ENCODE measurements around the gene ERC2. TPM values are rescaled to one million over a fixed set of nuclear protein-coding genes. Genes with fewer than 3 reads are reported as not detected.

ERC2 gene
- total RNA-seq, 1 donor from 2014 or later, result 7.4 TPM

DNA sequence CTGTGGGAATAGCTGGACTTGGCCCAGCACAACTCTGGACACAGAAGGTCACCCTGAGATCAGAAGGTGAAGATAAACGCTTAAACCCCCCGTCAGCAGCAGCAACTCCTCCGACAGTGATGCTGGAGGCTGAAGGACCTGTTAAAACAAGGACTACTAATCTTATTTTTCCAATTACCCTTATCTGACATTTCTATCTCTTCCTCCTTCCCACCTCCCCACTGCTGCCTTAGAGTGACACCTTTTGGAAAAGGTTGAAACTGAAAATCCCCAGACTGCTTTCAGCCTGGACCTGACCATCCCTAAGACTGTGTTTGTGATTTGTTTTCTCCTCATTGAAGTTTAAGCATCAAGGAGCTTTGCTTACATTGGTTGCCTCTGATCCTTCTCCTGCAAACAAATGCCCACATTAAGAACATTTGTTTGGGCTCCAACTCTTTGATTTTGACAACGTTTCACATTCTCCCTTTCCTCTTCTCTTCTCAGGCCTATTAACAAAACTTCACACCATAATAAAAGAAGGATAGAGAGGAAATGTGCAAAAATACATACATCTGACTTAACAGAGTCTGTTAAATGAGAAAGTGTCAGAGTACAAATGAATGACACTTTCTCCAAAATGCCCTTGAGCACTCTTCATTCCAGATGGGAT lies 570.6 kb downstream of the ERC2 start:
- no peak overlapping the region for H3K4me2 ChIP-seq (ENCODE audit: low read length)
- no peak overlapping the region for H3K4me3 Mint-ChIP-seq (ENCODE audit: unreplicated experiment)
- no peaks in the 10 kb centered on the region for H3K79me2 ChIP-seq (ENCODE audit: insufficient read depth, low read length)
- no peaks in the 10 kb centered on the region for H3K36me3 Mint-ChIP-seq (ENCODE audit: low read depth, unreplicated experiment)
- TF ChIP-seq, protein P1, sequence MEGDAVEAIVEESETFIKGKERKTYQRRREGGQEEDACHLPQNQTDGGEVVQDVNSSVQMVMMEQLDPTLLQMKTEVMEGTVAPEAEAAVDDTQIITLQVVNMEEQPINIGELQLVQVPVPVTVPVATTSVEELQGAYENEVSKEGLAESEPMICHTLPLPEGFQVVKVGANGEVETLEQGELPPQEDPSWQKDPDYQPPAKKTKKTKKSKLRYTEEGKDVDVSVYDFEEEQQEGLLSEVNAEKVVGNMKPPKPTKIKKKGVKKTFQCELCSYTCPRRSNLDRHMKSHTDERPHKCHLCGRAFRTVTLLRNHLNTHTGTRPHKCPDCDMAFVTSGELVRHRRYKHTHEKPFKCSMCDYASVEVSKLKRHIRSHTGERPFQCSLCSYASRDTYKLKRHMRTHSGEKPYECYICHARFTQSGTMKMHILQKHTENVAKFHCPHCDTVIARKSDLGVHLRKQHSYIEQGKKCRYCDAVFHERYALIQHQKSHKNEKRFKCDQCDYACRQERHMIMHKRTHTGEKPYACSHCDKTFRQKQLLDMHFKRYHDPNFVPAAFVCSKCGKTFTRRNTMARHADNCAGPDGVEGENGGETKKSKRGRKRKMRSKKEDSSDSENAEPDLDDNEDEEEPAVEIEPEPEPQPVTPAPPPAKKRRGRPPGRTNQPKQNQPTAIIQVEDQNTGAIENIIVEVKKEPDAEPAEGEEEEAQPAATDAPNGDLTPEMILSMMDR (IDR thresholded peaks at IDR 0.05; ENCODE audit: insufficient read depth, low read depth, low read length), result peak; percentile 23
- no peak for TF ChIP-seq EZH2 (IDR thresholded peaks at IDR 0.05; ENCODE audit: insufficient read depth, low read length)
- no peaks in the 10 kb centered on the region for H3K9me3 ChIP-seq (ENCODE audit: insufficient read depth, low read depth, low read length)
- H3K27ac Mint-ChIP-seq (ENCODE audit: unreplicated experiment), result no peak overlapping the region
- FAIRE-seq (no peak), DNase-seq (ENCODE audit: low read depth) (no peak)
- H3K9me3 Mint-ChIP-seq (ENCODE audit: unreplicated experiment), result no peaks in the 10 kb centered on the region
- peaks cover 13% of the 10 kb centered on the region for H3K27me3 ChIP-seq (ENCODE audit: insufficient read depth, low read length)
- H3K9ac ChIP-seq (ENCODE audit: low read length), result no peak overlapping the region
- peaks cover 7% of the 10 kb centered on the region for H3K4me1 ChIP-seq (ENCODE audit: insufficient read depth, low read length)
- no peak overlapping the region for H3K4me3 ChIP-seq (ENCODE audit: insufficient read depth, low read depth, low read length)
- no peaks in the 10 kb centered on the region for H4K20me1 ChIP-seq (ENCODE audit: insufficient read depth, low read length)
- H2AFZ ChIP-seq (ENCODE audit: low read depth, low read length), result no peak overlapping the region
- H3K4me1 Mint-ChIP-seq (ENCODE audit: low read depth, unreplicated experiment), result peaks cover 10% of the 10 kb centered on the region
- H3K27me3 Mint-ChIP-seq (ENCODE audit: low read depth, unreplicated experiment), result no peaks in the 10 kb centered on the region
- no peak overlapping the region for H3K27ac ChIP-seq (ENCODE audit: low read depth, low read length)
- H3K36me3 ChIP-seq (ENCODE audit: insufficient read depth, low read length), result no peaks in the 10 kb centered on the region

DNA sequence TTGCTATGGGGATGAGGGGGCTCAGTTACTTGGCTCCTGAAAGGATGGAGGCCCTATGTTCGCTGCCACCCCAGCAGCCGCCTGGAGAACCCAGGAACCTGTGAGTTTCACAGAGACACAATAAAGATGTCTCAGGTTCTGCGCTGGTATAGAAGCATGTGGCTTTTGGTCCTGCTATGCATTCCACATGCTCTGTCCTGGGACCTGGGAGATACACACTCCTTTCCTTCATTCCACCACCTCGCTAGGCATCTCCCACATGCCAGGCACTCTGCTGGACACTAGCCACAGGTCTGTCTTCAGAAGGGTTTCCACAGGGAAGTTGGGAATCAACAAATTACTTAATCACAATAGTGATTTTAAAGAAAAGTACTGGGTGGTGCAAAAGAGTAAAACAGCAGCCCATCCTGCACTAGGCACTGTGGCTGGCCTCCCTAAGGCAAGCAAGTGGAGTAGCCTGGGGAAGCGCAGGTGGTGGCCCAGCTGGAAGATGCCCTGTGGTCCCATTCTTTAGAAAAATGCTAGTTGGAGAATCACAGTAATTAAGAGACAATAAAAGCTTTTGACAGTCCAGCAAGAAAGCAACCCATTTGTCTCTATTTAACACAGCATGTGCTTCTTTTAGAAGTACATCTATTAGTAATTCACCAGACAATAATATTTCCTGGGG lies 572.2 kb downstream of the ERC2 start:
- H3K4me2 ChIP-seq (ENCODE audit: low read length), result no peak overlapping the region
- H3K4me3 ChIP-seq (ENCODE audit: insufficient read depth, low read depth, low read length), result no peak overlapping the region
- no peak for TF ChIP-seq EZH2 (IDR thresholded peaks at IDR 0.05; ENCODE audit: insufficient read depth, low read length)
- TF ChIP-seq, protein P1 (IDR thresholded peaks at IDR 0.05; ENCODE audit: insufficient read depth, low read depth, low read length), result no peak
- FAIRE-seq (no peak), DNase-seq (ENCODE audit: low read depth) (no peak)
- no peaks in the 10 kb centered on the region for H3K36me3 ChIP-seq (ENCODE audit: insufficient read depth, low read length)
- Mint-ChIP-seq H3K27me3 (ENCODE audit: low read depth, unreplicated experiment) (no peaks in the 10 kb centered on the region), H3K36me3 (ENCODE audit: low read depth, unreplicated experiment) (no peaks in the 10 kb centered on the region), H3K4me1 (ENCODE audit: low read depth, unreplicated experiment) (peaks cover 10% of the 10 kb centered on the region), H3K4me3 (ENCODE audit: unreplicated experiment) (no peak overlapping the region), H3K9me3 (ENCODE audit: unreplicated experiment) (no peaks in the 10 kb centered on the region), H3K27ac (ENCODE audit: unreplicated experiment) (no peak overlapping the region)
- H3K9ac ChIP-seq (ENCODE audit: low read length), result no peak overlapping the region
- peaks cover 11% of the 10 kb centered on the region for H3K27me3 ChIP-seq (ENCODE audit: insufficient read depth, low read length)
- no peak overlapping the region for H2AFZ ChIP-seq (ENCODE audit: low read depth, low read length)
- no peaks in the 10 kb centered on the region for H3K79me2 ChIP-seq (ENCODE audit: insufficient read depth, low read length)
- H3K4me1 ChIP-seq (ENCODE audit: insufficient read depth, low read length), result peaks cover 8% of the 10 kb centered on the region
- H3K27ac ChIP-seq (ENCODE audit: low read depth, low read length), result no peak overlapping the region
- H3K9me3 ChIP-seq (ENCODE audit: insufficient read depth, low read depth, low read length), result no peaks in the 10 kb centered on the region
- no peaks in the 10 kb centered on the region for H4K20me1 ChIP-seq (ENCODE audit: insufficient read depth, low read length)

DNA sequence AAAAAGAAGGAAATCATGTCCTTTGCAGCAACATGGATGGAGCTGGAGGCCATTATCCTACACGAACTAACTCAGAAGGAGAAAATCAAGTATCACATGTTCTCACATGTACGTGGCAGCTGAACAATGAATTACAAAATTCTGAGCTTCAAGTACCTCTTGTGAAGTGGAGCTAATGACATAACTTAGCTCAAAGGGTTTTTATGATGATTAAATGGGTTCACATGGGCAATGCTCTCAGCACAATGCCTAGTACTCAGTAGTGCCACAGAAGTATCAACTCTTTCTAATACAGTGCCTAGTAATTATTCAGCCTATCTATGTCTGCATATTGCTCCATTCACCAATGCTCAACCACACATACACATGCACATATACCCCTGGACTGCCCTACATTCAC lies 573.7 kb downstream of the ERC2 start:
- no peaks in the 10 kb centered on the region for H3K36me3 ChIP-seq (ENCODE audit: insufficient read depth, low read length)

More for the DNA sequence above, 573.7 kb downstream of the ERC2 start:
- Histone ChIP-seq H3K79me2 (ENCODE audit: insufficient read depth, low read length) (no peaks in the 10 kb centered on the region), H3K27ac (ENCODE audit: low read depth, low read length) (no peak overlapping the region), H2AFZ (ENCODE audit: low read depth, low read length) (no peak overlapping the region), H4K20me1 (ENCODE audit: insufficient read depth, low read length) (no peaks in the 10 kb centered on the region), H3K9me3 (ENCODE audit: insufficient read depth, low read depth, low read length) (no peaks in the 10 kb centered on the region), H3K9ac (ENCODE audit: low read length) (no peak overlapping the region), H3K4me1 (ENCODE audit: insufficient read depth, low read length) (peaks cover 8% of the 10 kb centered on the region), H3K4me2 (ENCODE audit: low read length) (no peak overlapping the region), H3K27me3 (ENCODE audit: insufficient read depth, low read length) (peaks cover 7% of the 10 kb centered on the region), H3K4me3 (ENCODE audit: insufficient read depth, low read depth, low read length) (no peak overlapping the region)
- Mint-ChIP-seq H3K4me3 (ENCODE audit: unreplicated experiment) (no peak overlapping the region), H3K4me1 (ENCODE audit: low read depth, unreplicated experiment) (peaks cover 10% of the 10 kb centered on the region), H3K9me3 (ENCODE audit: unreplicated experiment) (no peaks in the 10 kb centered on the region), H3K27ac (ENCODE audit: unreplicated experiment) (no peak overlapping the region), H3K36me3 (ENCODE audit: low read depth, unreplicated experiment) (no peaks in the 10 kb centered on the region), H3K27me3 (ENCODE audit: low read depth, unreplicated experiment) (no peaks in the 10 kb centered on the region)
- DNase-seq (ENCODE audit: low read depth), result no peak
- TF ChIP-seq EZH2 (IDR thresholded peaks at IDR 0.05; ENCODE audit: insufficient read depth, low read length), result no peak
- no peak for FAIRE-seq

All from astrocyte (in vitro differentiated cells and primary cell).